ENCODE results near the gene IMMP1L. TPM values are rescaled to one million over a fixed set of nuclear protein-coding genes. Genes with fewer than 3 reads are reported as not detected.
"Not testable (repeated sequence)": the region's sequence is repeated elsewhere in the genome, so short reads cannot be mapped to it uniquely, and the experiment has no call there.

The IMMP1L gene
- 21.1 and 49.6 TPM in 2 replicates for total RNA-seq (2014; rRNA removed; shearing (Covaris generic))

GRCh38 chr11:31509429-31510345 lies at the start of gene IMMP1L, which contains the start of gene ELP4:
IMMP1L (minus strand) TSS chr11:31509622; CDS start chr11:31463276, 46,346 bp downstream.
ELP4 (plus strand) TSS chr11:31509767; CDS start chr11:31509785, 18 bp downstream.
- DNase-seq (ENCODE audit: low read depth) = peak; percentile 96

- no peak for DNase-seq (ENCODE audit: low read depth)
Observed at GRCh38 chr11:31558001-31558400, 48.6 kb upstream of the IMMP1L start.

- no peak for DNase-seq (ENCODE audit: low read depth)
Observed at GRCh38 chr11:31555938-31556337, 46.5 kb upstream of the IMMP1L start.

GRCh38 chr11:31542862-31543261 lies 33.4 kb upstream of the IMMP1L start:
- DNase-seq (ENCODE audit: low read depth) = no peak

- DNase-seq (ENCODE audit: low read depth) = no peak
Observed at GRCh38 chr11:31535479-31535878, 26.1 kb upstream of the IMMP1L start.

GRCh38 chr11:31531293-31531692 lies 21.9 kb upstream of the IMMP1L start:
- DNase-seq (ENCODE audit: low read depth) = no peak

GRCh38 chr11:31529701-31530100 lies 20.3 kb upstream of the IMMP1L start:
- no peak for DNase-seq (ENCODE audit: low read depth)

- no peak for DNase-seq (ENCODE audit: low read depth)
Observed at GRCh38 chr11:31529189-31529588, 19.8 kb upstream of the IMMP1L start.

- DNase-seq (ENCODE audit: low read depth) = no peak
Observed at GRCh38 chr11:31521497-31522150, 12.2 kb upstream of the IMMP1L start.

GRCh38 chr11:31512117-31512516 lies 2.7 kb upstream of the IMMP1L start:
- DNase-seq (ENCODE audit: low read depth) = no peak

GRCh38 chr11:31509051-31509428 lies 382 bp downstream of the IMMP1L start:
- DNase-seq (ENCODE audit: low read depth) = no peak

GRCh38 chr11:31500560-31500959 lies 8.9 kb downstream of the IMMP1L start:
- no peak for DNase-seq (ENCODE audit: low read depth)

- no peak for DNase-seq (ENCODE audit: low read depth)
Observed at GRCh38 chr11:31499576-31500178, 9.7 kb downstream of the IMMP1L start.

- not testable (repeated sequence) for DNase-seq (ENCODE audit: low read depth)
Observed at GRCh38 chr11:31493762-31494161, 15.7 kb downstream of the IMMP1L start.

- no peak for DNase-seq (ENCODE audit: low read depth)
Observed at GRCh38 chr11:31493235-31493634, 16.2 kb downstream of the IMMP1L start.

- no peak for DNase-seq (ENCODE audit: low read depth)
Observed at GRCh38 chr11:31492320-31492913, 17.0 kb downstream of the IMMP1L start.

GRCh38 chr11:31487848-31488247 lies 21.6 kb downstream of the IMMP1L start:
- DNase-seq (ENCODE audit: low read depth) = peak; percentile 28

- no peak for DNase-seq (ENCODE audit: low read depth)
Observed at GRCh38 chr11:31484497-31484896, 24.9 kb downstream of the IMMP1L start.

GRCh38 chr11:31480930-31481329 lies 28.5 kb downstream of the IMMP1L start:
- no peak for DNase-seq (ENCODE audit: low read depth)

GRCh38 chr11:31479066-31479465 lies 30.4 kb downstream of the IMMP1L start:
- no peak for DNase-seq (ENCODE audit: low read depth)

- DNase-seq (ENCODE audit: low read depth) = no peak
Observed at GRCh38 chr11:31478223-31478590, 31.2 kb downstream of the IMMP1L start.

All from Daoy (cell line).